DMS114 treated with DMSO at 0.1 percent for 48 hours (cell line): Measurements from ENCODE around the gene RHOV.

Experiments
- DNase-seq: peaks from one replicate; lab custom pipeline; 2025; ENCODE audit not compliant: unreplicated experiment; lab: John Stamatoyannopoulos, UW

Gene RHOV

GRCh38 chr15:40873694-40874561 lies at the start of gene RHOV:
Gene RHOV (minus strand): TSS chr15:40874234. CDS start chr15:40874139, 95 bp downstream.
- DNase-seq = peak; percentile 46

GRCh38 chr15:40923551-40923950 lies 49.5 kb upstream of the RHOV start:
- DNase-seq = no peak

- DNase-seq = no peak
These were observed 48.6 kb upstream of the RHOV start for GRCh38 chr15:40922608-40923005.

- no peak for DNase-seq
These were observed 48.0 kb upstream of the RHOV start for GRCh38 chr15:40921949-40922607.

- DNase-seq = no peak
These were observed 44.9 kb upstream of the RHOV start for GRCh38 chr15:40918799-40919392.

- DNase-seq = no peak
These were observed 44.2 kb upstream of the RHOV start for GRCh38 chr15:40918146-40918798.

- no peak for DNase-seq
These were observed 43.6 kb upstream of the RHOV start for GRCh38 chr15:40917585-40917984.

GRCh38 chr15:40915679-40916078 lies 41.6 kb upstream of the RHOV start:
- DNase-seq = no peak

GRCh38 chr15:40915116-40915661 lies 41.2 kb upstream of the RHOV start:
- no peak for DNase-seq

GRCh38 chr15:40914486-40914885 lies 40.5 kb upstream of the RHOV start:
- no peak for DNase-seq

- no peak for DNase-seq
These were observed 40.0 kb upstream of the RHOV start for GRCh38 chr15:40914013-40914412.

- DNase-seq = no peak
These were observed 38.4 kb upstream of the RHOV start for GRCh38 chr15:40912478-40912877.

GRCh38 chr15:40911693-40912092 lies 37.7 kb upstream of the RHOV start:
- DNase-seq = no peak

- DNase-seq = no peak
These were observed 37.1 kb upstream of the RHOV start for GRCh38 chr15:40911141-40911540.

GRCh38 chr15:40909662-40910630 lies 35.9 kb upstream of the RHOV start:
- no peak for DNase-seq

- DNase-seq = no peak
These were observed 34.1 kb upstream of the RHOV start for GRCh38 chr15:40908095-40908494.

GRCh38 chr15:40906991-40907802 lies 33.2 kb upstream of the RHOV start:
- DNase-seq = no peak

GRCh38 chr15:40906091-40906990 lies 32.3 kb upstream of the RHOV start:
- DNase-seq = peak; percentile 47
